ENCODE measurements around the gene DZIP1.
"Not testable (repeated sequence)": the region's sequence is repeated elsewhere in the genome, so short reads cannot be mapped to it uniquely, and the experiment has no call there.

The DZIP1 gene

GRCh38 chr13:95676762-95677563 is 32.5 kb upstream of the DZIP1 start, which contains the start of gene DNAJC3:
Gene DNAJC3 (plus strand): TSS chr13:95677139. CDS start chr13:95677256, 117 bp downstream.
- TF ChIP-seq EZH2phosphoT487 (IDR thresholded peaks at IDR 0.05; ENCODE audit: low read depth): no peak
- TF ChIP-seq CTCF (IDR thresholded peaks at IDR 0.05; ENCODE audit: low read depth, low read length): no peak
- Histone ChIP-seq H2AFZ (ENCODE audit: low read depth, low read length) (peak within 1 kb of the TSS; percentile 93), H3K9ac (ENCODE audit: low read length) (peak within 1 kb of the TSS; percentile 95), H3K4me1 (ENCODE audit: low read length) (peaks cover 30% of the 10 kb centered on the region), H4K20me1 (ENCODE audit: insufficient read depth, low read length) (peaks cover 30% of the 10 kb centered on the region), H3K27ac (ENCODE audit: low read length) (peak within 1 kb of the TSS; percentile 66), H3K27me3 (ENCODE audit: low read depth, low read length) (no peaks in the 10 kb centered on the region), H3K4me3 (ENCODE audit: low read length) (peak within 1 kb of the TSS; percentile 93), H3K36me3 (replicated peaks; ENCODE audit: low read depth, low read length) (peaks cover 41% of the 10 kb centered on the region), H3K79me2 (ENCODE audit: low read length) (peaks cover 56% of the 10 kb centered on the region), H3K9me3 (ENCODE audit: insufficient read depth, low read length) (no peaks in the 10 kb centered on the region), H3K4me2 (ENCODE audit: low read length) (peak within 1 kb of the TSS; percentile 84)

GRCh38 chr13:95676105-95676761 is 31.7 kb upstream of the DZIP1 start:
- peaks cover 49% of the 10 kb centered on the region for H3K79me2 ChIP-seq (ENCODE audit: low read length)
- H3K27me3 ChIP-seq (ENCODE audit: low read depth, low read length): no peaks in the 10 kb centered on the region
- H3K4me3 ChIP-seq (ENCODE audit: low read length): peak overlapping the region; percentile 93
- peaks cover 23% of the 10 kb centered on the region for H4K20me1 ChIP-seq (ENCODE audit: insufficient read depth, low read length)
- H3K9ac ChIP-seq (ENCODE audit: low read length): peak overlapping the region; percentile 93
- peak overlapping the region; percentile 76 for H3K4me2 ChIP-seq (ENCODE audit: low read length)
- no peaks in the 10 kb centered on the region for H3K9me3 ChIP-seq (ENCODE audit: insufficient read depth, low read length)
- H3K27ac ChIP-seq (ENCODE audit: low read length): peak overlapping the region; percentile 66
- H3K36me3 ChIP-seq (replicated peaks; ENCODE audit: low read depth, low read length): peaks cover 38% of the 10 kb centered on the region
- peaks cover 30% of the 10 kb centered on the region for H3K4me1 ChIP-seq (ENCODE audit: low read length)
- TF ChIP-seq CTCF (IDR thresholded peaks at IDR 0.05; ENCODE audit: low read depth, low read length) (no peak), EZH2phosphoT487 (IDR thresholded peaks at IDR 0.05; ENCODE audit: low read depth) (no peak)
- peak overlapping the region; percentile 93 for H2AFZ ChIP-seq (ENCODE audit: low read depth, low read length)

GRCh38 chr13:95671597-95671996 is 27.1 kb upstream of the DZIP1 start:
- TF ChIP-seq CTCF (IDR thresholded peaks at IDR 0.05; ENCODE audit: low read depth, low read length): no peak
- TF ChIP-seq EZH2phosphoT487 (IDR thresholded peaks at IDR 0.05; ENCODE audit: low read depth): no peak
- H3K9me3 ChIP-seq (ENCODE audit: insufficient read depth, low read length): peaks cover 3% of the 10 kb centered on the region; the same call in 1 of the 2 replicates
- no peak overlapping the region for H3K4me2 ChIP-seq (ENCODE audit: low read length)
- no peak overlapping the region for H3K27ac ChIP-seq (ENCODE audit: low read length)
- H3K4me3 ChIP-seq (ENCODE audit: low read length): no peak overlapping the region
- peaks cover 6% of the 10 kb centered on the region; the same call in 1 of the 2 replicates for H3K79me2 ChIP-seq (ENCODE audit: low read length)
- H3K4me1 ChIP-seq (ENCODE audit: low read length): peaks cover 8% of the 10 kb centered on the region
- no peak overlapping the region for H3K9ac ChIP-seq (ENCODE audit: low read length)
- peaks cover 31% of the 10 kb centered on the region for H3K36me3 ChIP-seq (replicated peaks; ENCODE audit: low read depth, low read length)
- no peak overlapping the region for H2AFZ ChIP-seq (ENCODE audit: low read depth, low read length)
- no peaks in the 10 kb centered on the region for H4K20me1 ChIP-seq (ENCODE audit: insufficient read depth, low read length)
- no peaks in the 10 kb centered on the region for H3K27me3 ChIP-seq (ENCODE audit: low read depth, low read length)

GRCh38 chr13:95667235-95667634 is 22.7 kb upstream of the DZIP1 start:
- H2AFZ ChIP-seq (ENCODE audit: low read depth, low read length); H3K4me3 ChIP-seq (ENCODE audit: low read length); H3K4me2 ChIP-seq (ENCODE audit: low read length); H3K79me2 ChIP-seq (ENCODE audit: low read length); H3K9ac ChIP-seq (ENCODE audit: low read length); H3K36me3 ChIP-seq (replicated peaks; ENCODE audit: low read depth, low read length); H4K20me1 ChIP-seq (ENCODE audit: insufficient read depth, low read length); H3K9me3 ChIP-seq (ENCODE audit: insufficient read depth, low read length); H3K4me1 ChIP-seq (ENCODE audit: low read length); H3K27me3 ChIP-seq (ENCODE audit: low read depth, low read length); H3K27ac ChIP-seq (ENCODE audit: low read length): not testable (repeated sequence)
